Smooth muscle cell (in vitro differentiated cells): Measurements from ENCODE around the gene IL32. TPM values are rescaled to one million over a fixed set of nuclear protein-coding genes. Genes with fewer than 3 reads are reported as not detected.

Experiments used
- DNase-seq: peaks from one replicate; lab custom pipeline; 2025; ENCODE audit not compliant: unreplicated experiment; lab: John Stamatoyannopoulos, UW
- H2AFZ ChIP-seq: fragments of 200-600 bp; sonication (generic); 2 replicates; pipeline ENCODE4 v1.6.0; 2016; ENCODE audit warnings: antibody characterized with exemption, low read depth, mild to moderate bottlenecking
- H3F3A ChIP-seq: fragments of 200-600 bp; sonication (generic); 2 replicates; pipeline ENCODE4 v1.6.0; 2017; ENCODE audit warnings: antibody characterized with exemption, low read depth
- H3K27ac ChIP-seq: fragments of 200-600 bp; sonication (generic); 2 replicates; pipeline ENCODE4 v1.5.1; 2016; ENCODE audit warnings: low read depth, mild to moderate bottlenecking
- H3K27me3 ChIP-seq: fragments of 200-600 bp; sonication (generic); 2 replicates; pipeline ENCODE4 v1.6.1; 2016; ENCODE audit warnings: low read depth, mild to moderate bottlenecking
- H3K36me3 ChIP-seq: fragments of 200-600 bp; sonication (generic); 2 replicates; pipeline ENCODE4 v1.5.1; 2016; ENCODE audit warnings: low read depth
- H3K4me1 ChIP-seq: fragments of 200-600 bp; sonication (generic); 2 replicates; pipeline ENCODE4 v1.5.1; 2016; ENCODE audit warnings: low read depth
- H3K4me2 ChIP-seq: fragments of 200-600 bp; sonication (generic); 2 replicates; pipeline ENCODE4 v1.6.0; 2016; ENCODE audit warnings: mild to moderate bottlenecking
- H3K4me3 ChIP-seq: fragments of 200-600 bp; sonication (generic); 2 replicates; pipeline ENCODE4 v1.5.1; 2016; ENCODE audit warnings: mild to moderate bottlenecking
- H3K79me2 ChIP-seq: fragments of 200-600 bp; sonication (generic); 2 replicates; pipeline ENCODE4 v1.6.0; 2016; ENCODE audit warnings: low read depth, mild to moderate bottlenecking
- H3K9ac ChIP-seq: fragments of 200-600 bp; sonication (generic); 2 replicates; pipeline ENCODE4 v1.6.0; 2016; ENCODE audit warnings: low read depth
- H3K9me3 ChIP-seq: fragments of 200-600 bp; sonication (generic); replicated peaks from 2 replicates; pipeline ENCODE4 v1.5.1; 2016; ENCODE audit warnings: low read depth
- H4K20me1 ChIP-seq: fragments of 200-600 bp; sonication (generic); 2 replicates; pipeline ENCODE4 v1.6.0; 2016; ENCODE audit warnings: low read depth
- WGBS: methylation state at CpG from one replicate; pipeline ENCODE4 v1.1.7; 2016; ENCODE audit warnings: low lambda C conversion rate; 5-methylcytosine and 5-hydroxymethylcytosine counted together
- polyA plus RNA-seq: library from polyadenylated mRNA; unstranded; fragments of >200 nt; fragmentation: Nextera tagmentation; extraction: Ambion mirVana; gene quantifications from 2 replicates; pipeline ENCODE4 v1.2.1, GENCODE V29; 2016
- total RNA-seq: library from RNA; depleted of rRNA; stranded (reverse); fragments of >200 nt; gene quantifications from 2 replicates; pipeline ENCODE4 v1.2.3, GENCODE V29; 2014
- TF ChIP-seq, protein P1 (sequence below): fragments of 200-600 bp; sonication (generic); IDR thresholded peaks from 2 replicates; pipeline ENCODE4 v1.5.1; 2017; ENCODE audit warnings: borderline replicate concordance, mild to moderate bottlenecking, antibody characterized with exemption; ENCODE audit not compliant: insufficient read depth, poor library complexity, severe bottlenecking

The IL32 gene, protein sequence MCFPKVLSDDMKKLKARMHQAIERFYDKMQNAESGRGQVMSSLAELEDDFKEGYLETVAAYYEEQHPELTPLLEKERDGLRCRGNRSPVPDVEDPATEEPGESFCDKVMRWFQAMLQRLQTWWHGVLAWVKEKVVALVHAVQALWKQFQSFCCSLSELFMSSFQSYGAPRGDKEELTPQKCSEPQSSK
- total RNA-seq (25.1 and 26.3 TPM in 2 replicates), polyA plus RNA-seq (27.7 and 35.0 TPM in 2 replicates)

DNA sequence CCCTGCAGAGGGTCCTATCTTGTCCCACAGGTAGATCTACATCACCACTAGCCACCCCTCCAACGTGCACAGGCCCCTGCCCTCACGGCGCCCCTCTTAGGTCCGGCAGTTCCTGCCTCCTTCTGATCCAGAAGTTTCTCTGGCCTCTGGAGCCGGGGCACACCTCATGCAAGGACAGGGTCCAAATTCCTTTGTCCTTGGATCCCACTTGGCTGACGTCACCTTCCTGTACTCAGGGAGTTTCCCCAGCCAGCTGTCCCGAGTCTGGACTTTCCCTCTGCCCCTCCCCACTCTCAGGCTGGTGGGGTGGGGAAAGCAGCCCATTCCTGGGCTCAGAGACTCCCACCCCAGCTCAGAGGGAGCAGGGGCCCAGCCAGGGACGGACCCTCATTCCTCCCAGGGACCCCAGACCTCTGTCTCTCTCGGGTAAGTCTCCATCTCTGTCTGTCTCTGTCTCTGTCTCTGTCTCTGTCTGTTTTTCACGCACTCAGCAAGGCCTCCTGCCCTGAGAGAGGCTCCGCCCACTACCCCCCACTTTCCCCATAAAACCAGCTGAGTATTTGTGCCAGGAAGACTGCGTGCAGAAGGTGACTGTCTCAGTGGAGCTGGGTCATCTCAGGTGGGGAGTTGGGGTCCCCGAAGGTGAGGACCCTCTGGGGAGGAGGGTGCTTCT lies at the start of gene IL32:
Gene IL32, plus strand, starts transcription at position 572 of the 673 bp plus-strand sequence. CDS start 172 bp downstream, outside the sequence.
- DNase-seq: no peak
- TF ChIP-seq, protein P1, sequence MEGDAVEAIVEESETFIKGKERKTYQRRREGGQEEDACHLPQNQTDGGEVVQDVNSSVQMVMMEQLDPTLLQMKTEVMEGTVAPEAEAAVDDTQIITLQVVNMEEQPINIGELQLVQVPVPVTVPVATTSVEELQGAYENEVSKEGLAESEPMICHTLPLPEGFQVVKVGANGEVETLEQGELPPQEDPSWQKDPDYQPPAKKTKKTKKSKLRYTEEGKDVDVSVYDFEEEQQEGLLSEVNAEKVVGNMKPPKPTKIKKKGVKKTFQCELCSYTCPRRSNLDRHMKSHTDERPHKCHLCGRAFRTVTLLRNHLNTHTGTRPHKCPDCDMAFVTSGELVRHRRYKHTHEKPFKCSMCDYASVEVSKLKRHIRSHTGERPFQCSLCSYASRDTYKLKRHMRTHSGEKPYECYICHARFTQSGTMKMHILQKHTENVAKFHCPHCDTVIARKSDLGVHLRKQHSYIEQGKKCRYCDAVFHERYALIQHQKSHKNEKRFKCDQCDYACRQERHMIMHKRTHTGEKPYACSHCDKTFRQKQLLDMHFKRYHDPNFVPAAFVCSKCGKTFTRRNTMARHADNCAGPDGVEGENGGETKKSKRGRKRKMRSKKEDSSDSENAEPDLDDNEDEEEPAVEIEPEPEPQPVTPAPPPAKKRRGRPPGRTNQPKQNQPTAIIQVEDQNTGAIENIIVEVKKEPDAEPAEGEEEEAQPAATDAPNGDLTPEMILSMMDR: no peak
- no peak within 1 kb of the TSS for H3K27ac ChIP-seq

DNA sequence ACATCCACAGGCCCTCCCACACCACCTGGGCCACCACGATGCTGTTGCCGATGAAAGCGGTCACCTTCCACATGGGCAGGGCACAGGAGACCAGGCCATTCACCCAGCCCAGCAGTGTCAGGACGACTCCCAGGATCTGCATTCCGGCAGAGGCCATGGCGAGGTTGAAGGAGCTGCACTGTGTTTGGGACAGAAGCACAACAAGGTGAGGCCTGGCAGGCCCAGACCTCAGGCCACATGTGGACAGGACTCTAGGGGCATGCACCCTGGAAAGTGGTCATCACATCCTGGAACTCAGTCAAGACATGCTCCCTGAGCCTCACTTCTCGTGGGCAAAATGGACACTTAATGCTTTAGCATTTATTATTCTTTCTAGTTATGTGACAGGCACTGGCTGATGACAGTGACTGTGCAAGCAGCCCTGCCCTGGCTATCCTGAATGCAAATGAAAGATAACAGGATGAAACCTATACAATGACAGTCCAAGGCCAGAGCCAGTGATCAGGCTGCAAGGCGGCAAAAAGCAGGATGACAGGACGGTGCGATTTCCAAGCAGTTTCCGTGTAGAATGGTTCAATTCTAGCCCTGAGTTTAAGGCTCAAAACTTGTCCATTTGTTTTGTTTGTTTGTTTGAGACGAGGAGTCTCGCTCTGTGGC lies 49.4 kb upstream of the IL32 start:
- Histone ChIP-seq H3K4me3 (no peak overlapping the region), H3K4me2 (no peak overlapping the region), H3K27ac (no peak overlapping the region), H3K27me3 (peaks cover 34% of the 10 kb centered on the region), H3K36me3 (no peaks in the 10 kb centered on the region), H3K9me3 (no peaks in the 10 kb centered on the region), H3F3A (peaks cover 16% of the 10 kb centered on the region), H3K9ac (no peak overlapping the region), H3K4me1 (peaks cover 20% of the 10 kb centered on the region), H2AFZ (no peak overlapping the region), H4K20me1 (peaks cover 5% of the 10 kb centered on the region), H3K79me2 (no peaks in the 10 kb centered on the region)
- DNase-seq: no peak
- WGBS: 77% methylated on average over 13 of the region's 13 CpGs
- TF ChIP-seq, protein P1: no peak

More for the DNA sequence above, at the start of gene IL32:
- Histone ChIP-seq H2AFZ (no peak within 1 kb of the TSS), H3K4me1 (no peaks in the 10 kb centered on the region), H3K27me3 (no peaks in the 10 kb centered on the region), H3K9ac (peak within 1 kb of the TSS; percentile 67), H4K20me1 (no peaks in the 10 kb centered on the region), H3K4me3 (no peak within 1 kb of the TSS), H3K4me2 (no peak within 1 kb of the TSS), H3F3A (peaks cover 8% of the 10 kb centered on the region), H3K36me3 (no peaks in the 10 kb centered on the region), H3K9me3 (no peaks in the 10 kb centered on the region), H3K79me2 (no peaks in the 10 kb centered on the region)
- 83% methylated on average over 13 of the region's 13 CpGs for WGBS

DNA sequence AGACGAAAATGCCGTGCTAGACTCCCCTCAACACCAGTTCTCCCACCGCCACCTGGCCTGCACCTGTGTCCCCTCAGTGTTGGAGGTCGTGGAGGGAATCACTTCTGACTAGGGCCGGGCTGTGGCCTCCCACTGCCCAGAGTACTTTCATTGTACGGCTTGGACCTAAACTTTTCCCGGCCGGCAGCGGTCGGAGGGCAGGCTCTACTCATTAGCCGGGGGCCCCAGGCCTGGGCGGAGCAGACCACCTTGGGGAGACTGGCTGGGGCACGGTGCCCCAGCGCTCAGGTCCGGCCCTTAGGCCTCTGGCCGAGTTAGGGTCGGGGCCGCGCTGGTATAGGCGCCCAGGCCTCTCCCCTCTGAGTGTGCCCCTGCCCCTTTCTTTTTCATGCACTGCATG lies 48.1 kb upstream of the IL32 start:
- H3K4me2 ChIP-seq: peak overlapping the region; percentile 77
- TF ChIP-seq, protein P1: no peak
- H3K27ac ChIP-seq: peak overlapping the region; percentile 40

More for the DNA sequence above, 48.1 kb upstream of the IL32 start:
- WGBS: 20% methylated on average over 20 of the region's 20 CpGs
- peak overlapping the region; percentile 43 for H3K4me3 ChIP-seq
- DNase-seq: no peak
- no peaks in the 10 kb centered on the region for H3K79me2 ChIP-seq
- peaks cover 20% of the 10 kb centered on the region for H3K4me1 ChIP-seq
- H2AFZ ChIP-seq: no peak overlapping the region
- H3F3A ChIP-seq: peaks cover 16% of the 10 kb centered on the region
- no peaks in the 10 kb centered on the region for H3K9me3 ChIP-seq
- H3K27me3 ChIP-seq: peaks cover 22% of the 10 kb centered on the region
- H3K36me3 ChIP-seq: no peaks in the 10 kb centered on the region
- peak overlapping the region; percentile 21 for H3K9ac ChIP-seq
- H4K20me1 ChIP-seq: peaks cover 10% of the 10 kb centered on the region
